Measurements from ENCODE around the gene OR6S1. TPM values are rescaled to one million over a fixed set of nuclear protein-coding genes. Genes with fewer than 3 reads are reported as not detected.

OR6S1 gene
- total RNA-seq, 2 donors from 2014 or later, result not detected

DNA sequence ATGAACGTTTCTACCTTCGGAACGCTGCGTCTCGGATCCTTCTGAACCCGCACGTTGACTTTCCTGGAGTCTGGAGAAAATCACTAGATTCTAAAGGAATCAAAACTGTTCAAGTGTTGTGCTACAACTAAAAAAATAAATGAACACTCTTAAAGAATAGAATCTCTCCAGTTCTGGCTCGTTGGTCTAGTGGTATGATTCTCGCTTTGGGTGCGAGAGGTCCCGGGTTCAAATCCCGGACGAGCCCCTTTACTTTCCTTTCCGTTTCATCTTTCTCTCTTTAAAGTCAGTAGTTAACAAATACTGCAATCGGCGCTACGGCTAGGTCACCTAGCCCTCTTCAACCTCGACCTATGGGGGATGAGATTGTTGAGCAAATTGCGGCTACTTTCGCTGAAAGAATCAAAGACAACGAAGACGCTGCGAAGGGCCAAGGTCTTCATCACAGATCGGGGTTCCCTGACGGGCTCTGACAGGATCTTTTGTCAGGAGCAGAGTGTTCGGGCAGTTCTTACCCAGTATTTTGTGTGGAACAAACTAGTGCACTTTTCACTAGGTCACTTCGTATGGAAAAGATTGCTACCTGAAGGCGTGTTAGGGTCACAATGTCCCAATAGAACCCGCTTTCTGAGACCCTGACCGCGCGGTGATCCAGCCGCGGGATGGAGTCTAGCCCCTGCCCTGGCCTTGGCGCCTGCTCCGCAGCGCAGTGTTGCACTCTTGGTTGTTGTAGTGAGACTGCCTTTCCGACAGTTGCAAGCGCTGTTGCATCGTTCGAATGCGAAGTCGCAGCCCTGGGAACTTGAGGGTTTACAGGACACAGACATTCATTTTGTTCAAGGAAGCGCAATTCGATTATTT, 8.4 kb downstream of the OR6S1 start:
- peak overlapping the region in 1 of 2 donors; percentile 6 for H3K27ac ChIP-seq

DNA sequence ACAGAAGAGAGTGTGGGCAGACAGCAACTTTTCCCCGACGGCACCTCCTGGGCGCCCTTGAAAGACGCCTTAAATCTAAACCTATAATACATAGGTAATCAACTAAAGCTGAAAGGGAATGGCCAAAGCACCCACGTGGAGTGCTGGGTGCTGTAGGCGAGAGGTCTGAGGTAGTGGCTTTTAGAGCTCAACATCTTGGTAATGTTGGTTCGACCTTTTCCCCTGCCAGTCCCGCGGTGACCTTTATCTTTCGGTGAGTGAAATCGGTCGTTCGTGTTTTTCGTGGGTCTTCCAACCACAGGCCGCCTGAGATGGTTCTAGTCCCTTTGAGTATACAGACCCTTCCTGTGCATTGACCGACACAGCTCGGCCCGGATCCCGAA, 9.1 kb downstream of the OR6S1 start:
- ATAC-seq (ENCODE audit: insufficient number of reproducible peaks, low FRiP score, low read depth) (no peak), DNase-seq (ENCODE audit: low spot score) (no peak)
- H3K9me3 ChIP-seq, result no peaks in the 10 kb centered on the region
- no peaks in the 10 kb centered on the region for H3K36me3 ChIP-seq
- TF ChIP-seq, protein P1, sequence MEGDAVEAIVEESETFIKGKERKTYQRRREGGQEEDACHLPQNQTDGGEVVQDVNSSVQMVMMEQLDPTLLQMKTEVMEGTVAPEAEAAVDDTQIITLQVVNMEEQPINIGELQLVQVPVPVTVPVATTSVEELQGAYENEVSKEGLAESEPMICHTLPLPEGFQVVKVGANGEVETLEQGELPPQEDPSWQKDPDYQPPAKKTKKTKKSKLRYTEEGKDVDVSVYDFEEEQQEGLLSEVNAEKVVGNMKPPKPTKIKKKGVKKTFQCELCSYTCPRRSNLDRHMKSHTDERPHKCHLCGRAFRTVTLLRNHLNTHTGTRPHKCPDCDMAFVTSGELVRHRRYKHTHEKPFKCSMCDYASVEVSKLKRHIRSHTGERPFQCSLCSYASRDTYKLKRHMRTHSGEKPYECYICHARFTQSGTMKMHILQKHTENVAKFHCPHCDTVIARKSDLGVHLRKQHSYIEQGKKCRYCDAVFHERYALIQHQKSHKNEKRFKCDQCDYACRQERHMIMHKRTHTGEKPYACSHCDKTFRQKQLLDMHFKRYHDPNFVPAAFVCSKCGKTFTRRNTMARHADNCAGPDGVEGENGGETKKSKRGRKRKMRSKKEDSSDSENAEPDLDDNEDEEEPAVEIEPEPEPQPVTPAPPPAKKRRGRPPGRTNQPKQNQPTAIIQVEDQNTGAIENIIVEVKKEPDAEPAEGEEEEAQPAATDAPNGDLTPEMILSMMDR (IDR thresholded peaks at IDR 0.05), result no peak
- peak overlapping the region; percentile 68 for H3K4me3 ChIP-seq
- no peak overlapping the region for H3K27ac ChIP-seq
- H3K4me1 ChIP-seq (ENCODE audit: control insufficient read depth in 1 of 2, low read depth in 2 of 2), result peaks cover 19 to 22% of the 10 kb centered on the region in 2 donors
- no peaks in the 10 kb centered on the region for H3K27me3 ChIP-seq (replicated peaks; ENCODE audit: insufficient read depth)

More for the DNA sequence above, 8.4 kb downstream of the OR6S1 start:
- ATAC-seq (ENCODE audit: insufficient number of reproducible peaks, low FRiP score, low read depth) (no peak), DNase-seq (ENCODE audit: low spot score) (no peak)
- Histone ChIP-seq H3K27me3 (replicated peaks; ENCODE audit: insufficient read depth) (no peaks in the 10 kb centered on the region), H3K4me3 (peak overlapping the region; percentile 68), H3K36me3 (no peaks in the 10 kb centered on the region), H3K9me3 (no peaks in the 10 kb centered on the region), H3K4me1 (ENCODE audit: control insufficient read depth in 1 of 2, low read depth in 2 of 2) (peaks cover 19 to 22% of the 10 kb centered on the region in 2 donors)
- TF ChIP-seq, protein P1 (IDR thresholded peaks at IDR 0.05), result no peak

DNA sequence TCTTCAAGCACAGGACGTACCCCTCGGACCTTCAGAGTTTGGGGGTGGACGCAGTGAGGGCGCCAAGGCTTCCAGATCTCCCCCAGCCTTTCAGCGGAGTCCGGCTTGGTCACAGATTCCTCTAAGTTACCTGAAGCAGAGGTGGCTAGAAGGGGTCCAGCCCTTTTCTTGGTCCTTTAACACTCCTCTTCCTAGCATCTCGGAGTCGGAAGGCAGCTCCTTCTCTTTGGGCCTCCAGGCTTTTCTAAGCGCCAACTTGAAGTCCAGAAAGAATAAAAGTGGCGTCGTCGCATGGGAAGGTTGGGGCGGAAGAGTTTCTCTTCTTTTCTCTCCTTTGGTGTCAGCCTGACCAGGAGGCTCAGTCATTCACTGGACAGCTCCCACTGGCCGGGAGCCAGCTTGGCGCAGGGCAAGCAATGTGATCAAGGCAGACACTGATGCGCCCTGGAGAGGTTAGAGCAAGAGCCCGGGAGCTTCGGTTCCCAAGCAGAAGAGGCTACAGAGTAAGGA, 9.6 kb downstream of the OR6S1 start:
- Histone ChIP-seq H3K27ac (no peak overlapping the region), H3K36me3 (no peaks in the 10 kb centered on the region), H3K4me1 (ENCODE audit: control insufficient read depth in 1 of 2, low read depth in 2 of 2) (peaks cover 19 to 23% of the 10 kb centered on the region in 2 donors), H3K9me3 (no peaks in the 10 kb centered on the region), H3K4me3 (peak overlapping the region; percentile 68), H3K27me3 (replicated peaks; ENCODE audit: insufficient read depth) (no peaks in the 10 kb centered on the region)
- ATAC-seq (ENCODE audit: insufficient number of reproducible peaks, low FRiP score, low read depth), result no peak
- no peak for DNase-seq (ENCODE audit: low spot score)
- TF ChIP-seq, protein P1 (IDR thresholded peaks at IDR 0.05), result no peak

DNA sequence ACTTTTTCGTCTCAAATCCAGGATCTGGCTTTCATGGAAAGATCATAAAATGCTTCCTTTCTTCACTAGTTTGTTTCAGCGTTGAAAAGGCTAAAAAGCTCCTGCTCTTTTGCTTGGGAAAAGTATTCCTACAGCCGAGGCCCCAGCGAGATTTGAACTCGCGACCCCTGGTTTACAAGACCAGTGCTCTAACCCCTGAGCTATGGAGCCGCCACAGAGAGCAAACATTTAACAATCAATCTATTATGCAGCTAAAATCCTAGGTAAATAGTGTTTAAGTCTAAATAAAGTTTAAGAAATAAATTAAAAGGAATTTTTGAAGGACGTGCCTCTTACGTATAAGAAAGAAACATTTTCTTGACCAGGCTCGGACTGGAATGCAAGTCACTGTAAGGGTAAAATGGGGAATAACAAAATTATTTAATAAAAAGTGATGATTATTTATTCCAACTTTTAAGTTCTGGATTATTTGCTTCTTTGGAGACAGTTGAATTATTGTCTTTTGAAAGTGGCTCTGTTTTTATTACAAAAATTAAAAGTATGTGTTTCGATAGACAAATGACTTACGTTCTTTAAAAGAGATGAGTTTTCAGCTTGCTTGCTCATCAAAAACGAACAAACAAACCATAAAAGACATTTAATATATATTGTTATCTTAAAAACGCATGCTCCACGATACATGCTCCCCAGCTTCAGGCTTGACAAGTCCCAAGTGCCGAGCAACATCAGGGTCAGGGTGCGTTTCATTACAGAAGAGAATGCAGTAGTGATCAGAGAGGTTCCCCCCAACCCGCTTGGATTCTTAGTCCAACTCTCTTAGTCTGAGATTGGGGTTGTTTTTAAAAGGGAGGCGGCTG, 10.2 kb downstream of the OR6S1 start:
- ATAC-seq (ENCODE audit: insufficient number of reproducible peaks, low FRiP score, low read depth) (no peak), DNase-seq (ENCODE audit: low spot score) (no peak)
- TF ChIP-seq, protein P1 (IDR thresholded peaks at IDR 0.05), result no peak
- Histone ChIP-seq H3K27me3 (replicated peaks; ENCODE audit: insufficient read depth) (no peaks in the 10 kb centered on the region), H3K9me3 (no peaks in the 10 kb centered on the region), H3K4me1 (ENCODE audit: control insufficient read depth in 1 of 2, low read depth in 2 of 2) (peaks cover 19 to 30% of the 10 kb centered on the region in 2 donors), H3K36me3 (no peaks in the 10 kb centered on the region), H3K4me3 (peak overlapping the region; percentile 68), H3K27ac (no peak overlapping the region)

Data from thoracic aorta (tissue), 2 donors.